Activated T-cell treated with anti-CD3 and anti-CD28 coated beads, Interleukin-2, amount 50 U/mL, for 1 hour (primary cell): ENCODE data around the gene MPDU1.

Source experiments
- DNase-seq: peaks from one replicate; pipeline ENCODE4 v3.0.0-alpha.2; 2020

The MPDU1 gene

DNA sequence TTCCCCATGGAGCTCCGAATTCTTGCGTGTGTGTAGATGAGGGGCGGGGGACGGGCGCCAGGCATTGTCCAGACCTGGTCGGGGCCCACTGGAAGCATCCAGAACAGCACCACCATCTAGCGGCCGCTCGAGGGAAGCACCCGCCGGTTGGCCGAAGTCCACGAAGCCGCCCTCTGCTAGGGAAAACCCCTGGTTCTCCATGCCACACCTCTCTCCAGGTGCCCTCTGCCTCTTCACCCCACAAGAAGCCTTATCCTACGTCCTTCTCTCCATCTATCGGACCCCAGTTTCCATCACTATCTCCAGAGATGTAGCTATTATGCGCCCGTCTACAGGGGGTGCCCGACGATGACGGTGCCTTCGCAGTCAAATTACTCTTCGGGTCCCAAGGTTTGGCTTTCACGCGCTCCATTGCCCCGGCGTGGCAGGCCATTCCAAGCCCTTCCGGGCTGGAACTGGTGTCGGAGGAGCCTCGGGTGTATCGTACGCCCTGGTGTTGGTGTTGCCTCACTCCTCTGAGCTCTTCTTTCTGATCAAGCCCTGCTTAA lies 22.6 kb upstream of the MPDU1 start:
- peak; percentile 81 for DNase-seq

DNA sequence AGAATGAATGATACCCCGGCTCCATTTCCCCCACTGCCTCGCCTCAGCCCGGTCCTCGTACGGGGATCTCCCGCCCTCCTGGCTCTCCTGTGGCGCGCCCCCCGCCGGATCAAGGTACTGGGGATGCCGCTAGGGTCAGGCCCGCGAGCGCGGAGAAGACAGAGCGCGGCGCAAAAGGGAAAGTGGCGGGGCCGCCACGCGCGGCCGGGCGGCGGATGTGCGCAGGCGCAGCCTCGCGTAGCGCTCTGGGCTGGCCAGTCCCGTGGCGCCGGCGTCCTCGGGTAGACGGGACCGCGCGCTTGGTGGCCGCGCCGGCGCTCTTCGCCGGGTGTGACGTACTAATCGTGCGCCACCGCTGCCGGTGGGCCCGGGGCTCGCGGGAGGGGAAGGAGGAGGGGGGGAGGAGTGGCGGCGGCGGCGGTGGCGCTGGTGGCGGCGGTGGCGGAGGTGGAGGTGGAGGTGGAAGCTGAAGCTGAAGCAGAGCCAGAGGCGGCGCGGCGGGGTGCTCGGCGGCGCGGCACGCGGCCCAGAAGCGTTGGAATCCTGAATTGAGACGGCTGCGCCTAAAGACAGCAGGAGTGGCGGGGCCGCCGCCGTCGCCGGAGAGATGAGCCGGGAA lies 22.0 kb upstream of the MPDU1 start, which contains the start of gene SENP3:
SENP3 (plus strand) TSS at position 331 of the 619 bp plus-strand sequence. CDS start 1,158 bp downstream, outside the sequence.
- peak; percentile 90 for DNase-seq

DNA sequence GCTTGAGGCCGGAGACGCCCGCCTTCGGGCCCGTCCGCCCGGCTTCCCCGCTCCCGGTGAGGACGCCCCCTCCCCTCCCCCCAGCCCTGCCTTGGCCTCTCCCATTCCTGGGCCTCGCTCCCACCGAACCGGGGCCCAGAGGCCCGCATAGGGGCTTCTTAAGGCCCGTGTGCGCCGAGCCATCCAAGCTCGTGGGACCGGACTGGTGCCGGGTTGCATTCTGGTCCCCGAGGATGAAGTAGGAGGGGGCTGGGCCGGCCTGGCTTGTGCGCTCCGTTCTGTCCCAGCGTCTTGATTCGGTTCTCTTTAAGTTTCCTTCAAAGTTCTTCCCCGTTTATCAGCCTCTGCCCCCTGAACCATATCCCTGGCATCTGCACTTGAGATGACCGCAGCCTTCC lies 21.4 kb upstream of the MPDU1 start:
- no peak for DNase-seq

DNA sequence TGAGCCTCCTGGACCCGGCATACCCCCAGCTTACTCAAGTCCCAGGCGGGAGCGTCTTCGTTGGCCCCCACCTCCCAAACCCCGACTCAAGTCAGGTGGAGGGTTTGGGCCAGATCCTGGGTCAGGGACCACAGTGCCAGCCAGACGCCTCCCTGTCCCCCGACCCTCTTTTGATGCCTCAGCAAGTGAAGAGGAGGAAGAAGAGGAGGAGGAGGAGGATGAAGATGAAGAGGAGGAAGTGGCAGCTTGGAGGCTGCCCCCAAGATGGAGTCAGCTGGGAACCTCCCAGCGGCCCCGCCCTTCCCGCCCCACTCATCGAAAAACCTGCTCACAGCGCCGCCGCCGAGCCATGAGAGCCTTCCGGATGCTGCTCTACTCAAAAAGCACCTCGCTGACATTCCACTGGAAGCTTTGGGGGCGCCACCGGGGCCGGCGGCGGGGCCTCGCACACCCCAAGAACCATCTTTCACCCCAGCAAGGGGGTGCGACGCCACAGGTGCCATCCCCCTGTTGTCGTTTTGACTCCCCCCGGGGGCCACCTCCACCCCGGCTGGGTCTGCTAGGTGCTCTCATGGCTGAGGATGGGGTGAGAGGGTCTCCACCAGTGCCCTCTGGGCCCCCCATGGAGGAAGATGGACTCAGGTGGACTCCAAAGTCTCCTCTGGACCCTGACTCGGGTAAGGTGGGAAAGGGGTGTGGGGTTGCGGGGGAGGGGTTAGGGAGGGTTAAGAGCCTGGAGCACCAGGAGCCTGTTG lies 20.4 kb upstream of the MPDU1 start:
- no peak for DNase-seq

DNA sequence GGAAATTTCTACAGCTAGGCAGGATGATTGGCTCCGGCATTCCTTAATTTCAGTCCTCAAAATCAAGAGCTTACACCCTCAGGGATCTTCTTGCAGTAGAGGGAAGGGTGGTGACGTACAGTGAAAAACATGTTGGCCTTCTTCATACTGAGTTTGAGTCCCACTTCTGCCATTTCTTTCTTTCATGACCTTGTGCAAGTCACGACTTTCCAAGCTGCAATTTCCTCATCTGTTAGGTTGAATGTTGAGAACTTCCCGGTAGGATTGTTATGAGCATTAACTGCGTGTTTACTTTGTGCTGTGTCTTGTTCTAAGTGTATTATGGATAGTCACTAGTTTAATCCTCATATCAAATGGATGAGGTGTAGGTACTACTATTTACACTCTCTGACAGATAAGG lies 14.1 kb upstream of the MPDU1 start:
- DNase-seq: no peak

DNA sequence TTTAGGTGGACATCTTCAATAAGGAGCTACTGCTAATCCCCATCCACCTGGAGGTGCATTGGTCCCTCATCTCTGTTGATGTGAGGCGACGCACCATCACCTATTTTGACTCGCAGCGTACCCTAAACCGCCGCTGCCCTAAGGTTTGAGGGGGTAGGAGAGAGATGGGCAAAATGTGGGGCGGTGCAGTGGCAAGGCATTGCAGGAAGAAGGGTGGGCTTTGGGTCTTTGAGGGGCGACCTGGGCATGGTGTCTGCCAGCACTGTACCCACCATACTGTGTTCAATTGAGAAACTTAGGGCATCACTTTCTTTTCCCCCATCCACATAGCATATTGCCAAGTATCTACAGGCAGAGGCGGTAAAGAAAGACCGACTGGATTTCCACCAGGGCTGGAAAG lies 13.3 kb upstream of the MPDU1 start:
- DNase-seq: no peak

DNA sequence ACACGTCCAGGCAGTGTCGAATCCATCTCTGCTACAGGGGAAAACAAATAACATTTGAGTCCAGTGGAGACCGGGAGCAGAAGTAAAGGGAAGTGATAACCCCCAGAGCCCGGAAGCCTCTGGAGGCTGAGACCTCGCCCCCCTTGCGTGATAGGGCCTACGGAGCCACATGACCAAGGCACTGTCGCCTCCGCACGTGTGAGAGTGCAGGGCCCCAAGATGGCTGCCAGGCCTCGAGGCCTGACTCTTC lies 11.4 kb upstream of the MPDU1 start:
- no peak for DNase-seq

DNA sequence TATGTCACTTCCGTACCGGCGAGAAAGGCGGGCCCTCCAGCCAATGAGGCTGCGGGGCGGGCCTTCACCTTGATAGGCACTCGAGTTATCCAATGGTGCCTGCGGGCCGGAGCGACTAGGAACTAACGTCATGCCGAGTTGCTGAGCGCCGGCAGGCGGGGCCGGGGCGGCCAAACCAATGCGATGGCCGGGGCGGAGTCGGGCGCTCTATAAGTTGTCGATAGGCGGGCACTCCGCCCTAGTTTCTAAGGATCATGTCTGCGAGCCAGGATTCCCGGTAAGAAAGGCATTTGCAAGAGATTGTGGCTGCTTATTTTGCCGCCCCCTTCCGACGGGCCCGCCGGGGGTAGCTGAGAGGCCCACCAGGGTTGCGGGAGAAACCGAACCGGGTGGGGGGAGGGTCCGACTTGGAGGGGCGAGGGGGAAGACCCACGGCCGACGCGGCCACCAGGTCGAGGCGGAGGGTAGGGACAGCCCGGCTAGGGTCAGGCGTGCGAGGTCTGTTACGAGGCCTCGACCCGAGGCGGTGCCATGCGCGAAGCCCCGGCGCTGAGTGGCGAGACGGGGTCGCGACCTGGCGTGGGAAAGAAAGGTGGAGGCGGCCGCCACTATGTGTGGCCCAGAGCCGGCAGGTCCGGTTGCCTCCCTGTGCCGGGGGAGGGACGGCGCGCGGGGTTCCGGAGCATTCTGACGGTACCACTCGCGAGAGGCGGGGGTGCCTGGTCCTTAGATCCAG lies 10.9 kb upstream of the MPDU1 start:
- peak; percentile 100 for DNase-seq

DNA sequence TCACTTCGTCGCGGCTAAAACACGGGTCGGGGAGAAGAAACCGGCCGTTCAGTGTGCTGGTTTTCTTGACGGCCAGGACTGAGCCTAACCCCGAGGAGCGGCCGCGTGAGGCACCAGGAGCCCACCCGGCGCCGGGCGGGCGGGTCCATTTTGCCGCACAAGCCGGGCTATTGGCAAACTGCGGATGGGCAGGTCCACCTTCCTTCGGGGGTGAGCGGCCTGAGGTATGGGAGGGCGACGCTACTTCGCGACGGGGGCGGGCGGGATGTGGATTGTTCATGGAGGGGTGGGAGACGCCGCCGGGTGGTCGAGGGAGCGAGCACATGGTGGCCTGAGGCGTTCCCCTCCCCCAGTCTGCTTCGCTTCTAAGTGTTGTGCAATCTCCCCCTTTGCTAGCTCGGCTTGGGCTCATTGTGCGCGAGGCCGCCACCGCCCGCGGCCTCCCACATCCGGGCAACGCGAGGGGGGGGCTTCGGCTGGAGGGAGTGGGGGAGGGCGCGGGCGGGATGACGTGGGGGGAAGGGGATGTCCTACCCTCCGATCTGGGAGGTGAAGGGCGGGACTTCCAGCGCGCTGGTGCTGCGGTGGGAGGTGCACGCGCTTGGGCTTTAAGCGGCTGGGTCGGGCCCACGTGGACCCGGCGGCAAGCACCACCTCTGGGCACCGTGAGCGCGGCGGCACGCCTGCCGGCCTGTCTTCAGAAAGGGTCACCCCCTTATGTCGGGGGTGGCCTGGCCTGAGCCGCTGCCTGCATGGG lies 10.2 kb upstream of the MPDU1 start:
- peak; percentile 87 for DNase-seq

DNA sequence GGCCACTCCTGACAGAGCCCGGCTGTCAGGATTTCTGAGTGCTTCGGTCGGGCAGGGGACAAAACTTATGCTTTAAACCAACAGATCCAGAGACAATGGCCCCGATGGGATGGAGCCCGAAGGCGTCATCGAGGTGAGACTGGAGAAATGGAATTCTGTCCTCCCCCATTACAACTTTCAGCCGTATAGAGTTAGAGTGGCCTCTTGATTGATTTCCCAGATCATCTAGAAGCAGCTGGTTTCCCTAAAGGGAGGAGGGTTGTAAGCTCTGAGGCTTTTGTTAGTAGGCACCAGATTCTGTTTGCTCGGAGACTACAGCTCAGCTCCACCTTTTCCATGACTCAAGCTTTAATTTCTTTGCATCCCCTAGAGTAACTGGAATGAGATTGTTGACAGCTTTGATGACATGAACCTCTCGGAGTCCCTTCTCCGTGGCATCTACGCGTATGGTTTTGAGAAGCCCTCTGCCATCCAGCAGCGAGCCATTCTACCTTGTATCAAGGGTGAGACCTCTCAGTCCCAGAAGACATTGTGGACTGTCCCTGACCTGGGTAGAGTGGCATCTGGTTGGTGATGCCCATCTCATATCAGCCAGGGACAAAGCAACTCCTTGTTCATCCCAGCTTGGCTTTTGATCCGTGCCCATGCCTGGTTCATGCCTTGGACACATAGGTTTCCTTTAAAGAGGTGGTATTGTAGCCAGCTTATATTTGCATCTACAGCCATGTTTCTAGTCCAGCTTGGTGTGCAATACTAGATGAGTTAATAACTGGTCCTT lies 9.3 kb upstream of the MPDU1 start:
- no peak for DNase-seq

DNA sequence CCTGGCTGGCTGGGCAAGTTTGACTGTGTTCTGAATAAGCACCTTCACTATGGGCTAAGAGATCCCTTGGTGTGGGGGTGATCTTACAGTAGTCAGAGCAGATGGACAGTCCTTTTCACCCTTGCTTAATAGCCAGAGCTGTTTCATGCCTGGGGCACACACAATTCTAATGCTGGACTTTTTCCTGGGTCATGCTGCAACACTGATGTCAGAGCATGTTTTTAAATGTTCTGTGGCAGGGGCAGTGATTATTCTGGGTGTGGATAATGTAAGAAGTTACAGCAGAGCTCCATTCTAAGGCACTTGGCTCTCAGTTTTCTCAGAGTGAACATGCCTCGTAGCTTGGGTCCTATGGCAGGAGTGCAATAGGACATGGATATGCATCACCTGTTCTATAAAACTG lies 8.2 kb upstream of the MPDU1 start:
- no peak for DNase-seq

DNA sequence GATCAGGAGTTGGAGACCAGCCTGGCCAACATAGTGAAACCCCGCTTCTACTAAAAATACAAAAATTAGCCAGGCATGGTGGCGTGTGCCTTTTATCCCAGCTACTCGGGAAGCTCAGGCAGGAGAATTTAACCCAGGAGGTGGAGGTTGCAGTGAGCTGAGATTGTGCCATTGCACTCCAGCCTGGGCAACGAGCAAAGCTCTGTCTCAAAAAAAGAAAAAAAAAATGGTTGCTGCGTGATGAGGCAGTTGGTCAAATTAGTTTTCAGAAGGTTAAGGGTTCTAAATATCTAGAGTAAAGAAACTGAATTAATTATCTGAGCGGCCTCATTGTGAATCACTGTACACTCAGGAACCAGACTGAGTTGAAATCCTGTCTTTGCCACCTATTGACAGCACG lies 7.7 kb upstream of the MPDU1 start:
- DNase-seq: no peak

DNA sequence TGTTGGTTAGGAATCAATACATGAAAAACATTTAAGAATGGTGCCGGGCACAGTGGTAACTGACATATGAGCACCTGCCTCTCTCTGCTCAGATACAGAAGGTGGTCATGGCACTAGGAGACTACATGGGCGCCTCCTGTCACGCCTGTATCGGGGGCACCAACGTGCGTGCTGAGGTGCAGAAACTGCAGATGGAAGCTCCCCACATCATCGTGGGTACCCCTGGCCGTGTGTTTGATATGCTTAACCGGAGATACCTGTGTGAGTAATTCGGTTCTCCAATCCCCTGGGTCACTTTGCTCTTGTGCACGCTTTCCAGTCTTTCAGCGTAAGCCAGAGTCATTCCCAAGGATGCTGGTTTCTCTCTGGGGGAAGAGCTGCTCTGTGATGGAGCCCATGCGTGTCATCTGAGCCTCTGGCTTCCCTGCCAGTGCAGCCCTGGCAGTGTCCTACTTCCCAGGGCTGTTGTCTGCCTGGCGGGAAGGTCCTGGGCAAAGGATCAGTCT lies 7.2 kb upstream of the MPDU1 start:
- DNase-seq: no peak

DNA sequence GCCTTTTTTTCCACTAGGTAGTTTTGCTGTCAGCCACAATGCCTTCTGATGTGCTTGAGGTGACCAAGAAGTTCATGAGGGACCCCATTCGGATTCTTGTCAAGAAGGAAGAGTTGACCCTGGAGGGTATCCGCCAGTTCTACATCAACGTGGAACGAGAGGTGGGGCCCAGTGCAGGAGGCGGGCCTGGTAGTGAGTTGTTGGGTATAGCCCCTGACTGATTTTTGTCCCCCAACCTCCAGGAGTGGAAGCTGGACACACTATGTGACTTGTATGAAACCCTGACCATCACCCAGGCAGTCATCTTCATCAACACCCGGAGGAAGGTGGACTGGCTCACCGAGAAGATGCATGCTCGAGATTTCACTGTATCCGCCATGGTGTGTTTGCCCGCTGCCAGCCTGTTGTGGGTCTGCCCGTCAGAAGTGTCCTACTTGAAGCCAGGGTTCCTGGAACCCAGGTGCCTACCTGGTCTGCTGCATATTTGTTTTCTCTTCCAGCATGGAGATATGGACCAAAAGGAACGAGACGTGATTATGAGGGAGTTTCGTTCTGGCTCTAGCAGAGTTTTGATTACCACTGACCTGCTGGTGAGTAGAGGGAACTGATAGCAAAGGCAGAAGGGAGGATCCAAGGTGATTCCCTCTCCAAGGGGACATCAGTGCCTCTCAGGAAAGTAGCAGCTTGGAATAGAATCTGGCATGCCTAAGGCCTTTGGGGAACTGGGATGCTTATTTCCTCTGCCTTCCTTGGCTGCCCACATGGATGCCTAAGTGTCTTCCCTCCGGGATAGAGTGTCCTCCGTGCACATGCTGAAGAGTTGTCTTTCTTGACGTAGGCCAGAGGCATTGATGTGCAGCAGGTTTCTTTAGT lies 6.1 kb upstream of the MPDU1 start:
- no peak for DNase-seq

DNA sequence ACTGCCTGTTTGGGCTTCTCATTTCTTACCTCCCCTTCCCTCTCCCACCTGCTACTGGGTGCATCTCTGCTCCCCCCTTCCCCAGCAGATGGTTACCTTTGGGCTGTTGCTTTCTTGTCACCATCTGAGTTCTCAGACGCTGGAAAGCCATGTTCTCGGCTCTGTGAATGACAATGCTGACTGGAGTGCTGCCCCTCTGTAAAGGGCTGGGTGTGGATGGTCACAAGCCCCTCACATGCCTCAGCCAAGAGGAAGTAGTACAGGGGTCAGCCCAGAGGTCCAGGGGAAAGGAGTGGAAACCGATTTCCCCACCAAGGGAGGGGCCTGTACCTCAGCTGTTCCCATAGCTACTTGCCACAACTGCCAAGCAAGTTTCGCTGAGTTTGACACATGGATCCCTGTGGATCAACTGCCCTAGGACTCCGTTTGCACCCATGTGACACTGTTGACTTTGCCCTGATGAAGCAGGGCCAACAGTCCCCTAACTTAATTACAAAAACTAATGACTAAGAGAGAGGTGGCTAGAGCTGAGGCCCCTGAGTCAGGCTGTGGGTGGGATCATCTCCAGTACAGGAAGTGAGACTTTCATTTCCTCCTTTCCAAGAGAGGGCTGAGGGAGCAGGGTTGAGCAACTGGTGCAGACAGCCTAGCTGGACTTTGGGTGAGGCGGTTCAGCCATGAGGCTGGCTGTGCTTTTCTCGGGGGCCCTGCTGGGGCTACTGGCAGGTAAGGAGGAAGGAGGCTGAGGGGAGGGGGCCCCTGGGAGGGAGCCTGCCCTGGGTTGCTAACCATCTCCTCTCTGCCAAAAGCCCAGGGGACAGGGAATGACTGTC lies 4.4 kb upstream of the MPDU1 start, which contains the start of gene CD68:
CD68 (plus strand) TSS at position 638 of the 833 bp plus-strand sequence; CDS start at position 678, 40 bp downstream.
- peak; percentile 46 for DNase-seq

DNA sequence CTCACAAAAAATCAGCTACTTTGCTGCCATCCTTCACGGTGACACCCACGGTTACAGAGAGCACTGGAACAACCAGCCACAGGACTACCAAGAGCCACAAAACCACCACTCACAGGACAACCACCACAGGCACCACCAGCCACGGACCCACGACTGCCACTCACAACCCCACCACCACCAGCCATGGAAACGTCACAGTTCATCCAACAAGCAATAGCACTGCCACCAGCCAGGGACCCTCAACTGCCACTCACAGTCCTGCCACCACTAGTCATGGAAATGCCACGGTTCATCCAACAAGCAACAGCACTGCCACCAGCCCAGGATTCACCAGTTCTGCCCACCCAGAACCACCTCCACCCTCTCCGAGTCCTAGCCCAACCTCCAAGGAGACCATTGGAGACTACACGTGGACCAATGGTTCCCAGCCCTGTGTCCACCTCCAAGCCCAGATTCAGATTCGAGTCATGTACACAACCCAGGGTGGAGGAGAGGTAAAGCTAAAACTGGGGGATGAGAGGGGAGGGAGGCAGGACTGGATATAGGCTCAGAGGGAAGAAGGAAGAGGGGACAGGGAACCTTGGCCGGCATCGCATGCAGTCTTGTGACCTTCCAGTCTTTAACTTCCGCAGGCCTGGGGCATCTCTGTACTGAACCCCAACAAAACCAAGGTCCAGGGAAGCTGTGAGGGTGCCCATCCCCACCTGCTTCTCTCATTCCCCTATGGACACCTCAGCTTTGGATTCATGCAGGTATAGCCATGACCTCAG lies 3.6 kb upstream of the MPDU1 start:
- no peak for DNase-seq

DNA sequence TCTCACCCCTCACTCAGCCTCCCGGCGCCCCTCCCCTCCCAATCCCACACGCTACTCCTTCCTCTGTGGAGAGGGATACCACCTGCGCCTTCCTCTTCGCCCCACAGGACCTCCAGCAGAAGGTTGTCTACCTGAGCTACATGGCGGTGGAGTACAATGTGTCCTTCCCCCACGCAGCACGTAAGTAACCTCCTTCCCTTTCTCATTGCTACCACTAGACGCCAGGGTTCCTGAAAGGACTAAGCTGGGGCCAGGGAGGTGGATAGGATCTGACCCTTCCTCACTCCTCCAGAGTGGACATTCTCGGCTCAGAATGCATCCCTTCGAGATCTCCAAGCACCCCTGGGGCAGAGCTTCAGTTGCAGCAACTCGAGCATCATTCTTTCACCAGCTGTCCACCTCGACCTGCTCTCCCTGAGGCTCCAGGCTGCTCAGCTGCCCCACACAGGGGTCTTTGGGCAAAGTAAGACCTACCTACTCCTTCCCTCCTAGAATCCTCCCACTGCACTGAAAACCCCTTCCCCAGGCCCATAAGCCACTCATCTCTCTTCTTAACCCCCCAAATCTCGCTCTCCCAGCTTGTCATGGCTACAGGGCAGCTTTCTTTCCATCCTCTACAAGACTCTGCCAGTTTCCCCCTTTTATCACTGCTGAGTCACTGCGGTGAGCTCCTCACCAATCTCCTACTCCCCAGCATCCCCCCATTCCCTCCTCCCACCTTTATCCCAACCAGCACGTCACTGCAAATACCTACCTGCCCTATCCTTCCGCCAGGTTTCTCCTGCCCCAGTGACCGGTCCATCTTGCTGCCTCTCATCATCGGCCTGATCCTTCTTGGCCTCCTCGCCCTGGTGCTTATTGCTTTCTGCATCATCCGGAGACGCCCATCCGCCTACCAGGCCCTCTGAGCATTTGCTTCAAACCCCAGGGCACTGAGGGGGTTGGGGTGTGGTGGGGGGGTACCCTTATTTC lies 2.8 kb upstream of the MPDU1 start:
- DNase-seq: no peak
